Bone marrow (tissue), 2 donors: Measurements from ENCODE around the gene GLOD5.
"Not testable (repeated sequence)": the region's sequence is repeated elsewhere in the genome, so short reads cannot be mapped to it uniquely, and the experiment has no call there.

ENCODE experiments used
- DNase-seq, 2 donors: peaks; one replicate each; lab custom pipeline; 2025; lab: John Stamatoyannopoulos, UW

The GLOD5 gene

GRCh38 chrX:48793935-48794334, 32.4 kb downstream of the GLOD5 start:
- DNase-seq: no peak

GRCh38 chrX:48794340-48794910, 32.9 kb downstream of the GLOD5 start:
- DNase-seq: no peak

GRCh38 chrX:48794911-48795515, 33.5 kb downstream of the GLOD5 start:
- DNase-seq: no peak

GRCh38 chrX:48798318-48798717, 36.8 kb downstream of the GLOD5 start:
- DNase-seq: no peak

- peak in 1 of 2 donors; percentile 47 for DNase-seq
Measured at GRCh38 chrX:48800574-48801279, 39.2 kb downstream of the GLOD5 start.

GRCh38 chrX:48801280-48802088, 39.9 kb downstream of the GLOD5 start, which contains the start of gene HDAC6:
TSS of gene HDAC6 (plus strand) at chrX:48802067. CDS start at chrX:48802693, 626 bp downstream.
- peak; percentile 79 to 97 for DNase-seq

- peak; percentile 35 to 79 for DNase-seq
Measured at GRCh38 chrX:48802089-48802904, 40.8 kb downstream of the GLOD5 start.

GRCh38 chrX:48802905-48803200, 41.3 kb downstream of the GLOD5 start:
- DNase-seq: no peak

- no peak for DNase-seq
Measured at GRCh38 chrX:48806081-48806480, 44.5 kb downstream of the GLOD5 start.

- no peak for DNase-seq
Measured at GRCh38 chrX:48813644-48814043, 52.1 kb downstream of the GLOD5 start.

- DNase-seq: no peak
Measured at GRCh38 chrX:48814722-48815121, 53.2 kb downstream of the GLOD5 start.

- no peak for DNase-seq
Measured at GRCh38 chrX:48815266-48815665, 53.7 kb downstream of the GLOD5 start.

- no peak for DNase-seq
Measured at GRCh38 chrX:48816014-48816810, 54.7 kb downstream of the GLOD5 start.

GRCh38 chrX:48818098-48818497, 56.6 kb downstream of the GLOD5 start:
- DNase-seq: no peak

GRCh38 chrX:48818866-48819265, 57.3 kb downstream of the GLOD5 start:
- no peak for DNase-seq

- not testable (repeated sequence) for DNase-seq
Measured at GRCh38 chrX:48819394-48819793, 57.8 kb downstream of the GLOD5 start.

GRCh38 chrX:48823053-48823452, 61.5 kb downstream of the GLOD5 start:
- DNase-seq: no peak
